Ovary (tissue), 9 donors: Measurements from ENCODE around the gene MYL10. TPM values are rescaled to one million over a fixed set of nuclear protein-coding genes. Genes with fewer than 3 reads are reported as not detected.

ENCODE experiments used
- DNase-seq, 5 donors: peaks; one replicate each; pipeline ENCODE4 v3.0.0-alpha.2; 2019 to 2020
- H3K27ac ChIP-seq, 2 donors: fragments of 200-600 bp; one replicate each; pipeline versions ENCODE4 v1.5.1 to v1.8.0; 2019 to 2022
- H3K27me3 ChIP-seq: fragments of 200-600 bp; one replicate; pipeline ENCODE4 v1.8.0; 2022
- H3K36me3 ChIP-seq: fragments of 200-600 bp; sonication (generic); one replicate; pipeline ENCODE4 v1.5.1; 2019
- H3K4me1 ChIP-seq: one replicate; pipeline ENCODE4 v1.8.1; 2013; ENCODE audit warnings: mild to moderate bottlenecking, moderate library complexity; ENCODE audit not compliant: insufficient read depth
- H3K4me3 ChIP-seq: fragments of 200-600 bp; sonication (generic); one replicate; pipeline ENCODE4 v1.5.1; 2017
- H3K9me3 ChIP-seq, 2 donors: fragments of 200-600 bp in 1 of 2; sonication (generic) in 1 of 2; one replicate each; pipeline versions ENCODE4 v1.5.1 to v1.8.1; 2013 to 2019; ENCODE audit warnings: mild to moderate bottlenecking in 1 of 2, moderate library complexity in 1 of 2
- EP300 ChIP-seq: sonication (generic); formaldehyde crosslinking; IDR thresholded peaks from one replicate; pipeline ENCODE4 v1.6.1; 2017; ENCODE audit warnings: antibody characterized with exemption
- POLR2A ChIP-seq: fragments of 450-650 bp; IDR thresholded peaks from one replicate; pipeline ENCODE4 v1.6.1; 2017; ENCODE audit warnings: antibody characterized with exemption, mild to moderate bottlenecking, moderate library complexity
- WGBS, 3 donors: extraction: QIAGEN DNeasy Blood & Tissue Kit in 1 of 3; methylation state at CpG; one replicate each; pipeline versions ENCODE4 v1.1.5 to v1.1.7; 2013 to 2017; 5-methylcytosine and 5-hydroxymethylcytosine counted together
- intact Hi-C, 4 donors: fragments of 100-400 bp; cut with DNase I; formaldehyde crosslinking; loops; one replicate each; pipeline versions ENCODE4 v1.11.0 to v1.15.1; 2022 to 2023
- polyA plus RNA-seq, 2 donors: library from polyadenylated mRNA; stranded (reverse); fragments of 200-250 nt in 1 of 2; fragments of 350-450 nt in 1 of 2; fragmentation: Illumina TruSeq in 1 of 2; extraction: RNeasy Lipid Tissue Mini Kit (QIAGEN cat#74804) in 1 of 2; gene quantifications; one replicate each; pipeline ENCODE4 v1.2.3, GENCODE V29; 2013 to 2014
- total RNA-seq, 7 donors: library from RNA; depleted of rRNA in 2 of 7; stranded (reverse); fragments of >200 nt in 2 of 7; fragmentation: NEBNext Ultra II Directional in 3 of 7; extraction: Animal tissue kit (Norgen Biotek cat#: 25700) in 3 of 7; gene quantifications; one replicate each; pipeline versions ENCODE4 v1.1.0 to v1.2.4, GENCODE V29; 2016 to 2023
- TF ChIP-seq, protein P1 (sequence below), 3 donors: fragments of 450-650 bp in 2 of 3; fragments of 200-600 bp in 1 of 3; IDR thresholded peaks; one replicate each; pipeline versions ENCODE4 v1.5.1 to v1.8.0; 2016 to 2022; ENCODE audit warnings: antibody characterized with exemption in 3 of 3, mild to moderate bottlenecking in 1 of 3
- donor health status: DM: no; HTN: no; CAD: no; lungs with moderate emphysema.
- donor health status: DM: no; HTN: no; CAD: no.
- donor health status: Bipolar disorder and iron deficiency.
- donor health status: DM: yes; HTN: yes; CAD: no.
- donor health status: DM: no; HTN: no; CAD: no.
- donor health status: DM: yes; HTN: yes; CAD: no.

MYL10 gene
- total and polyA plus RNA-seq, 9 donors, result not detected

DNA sequence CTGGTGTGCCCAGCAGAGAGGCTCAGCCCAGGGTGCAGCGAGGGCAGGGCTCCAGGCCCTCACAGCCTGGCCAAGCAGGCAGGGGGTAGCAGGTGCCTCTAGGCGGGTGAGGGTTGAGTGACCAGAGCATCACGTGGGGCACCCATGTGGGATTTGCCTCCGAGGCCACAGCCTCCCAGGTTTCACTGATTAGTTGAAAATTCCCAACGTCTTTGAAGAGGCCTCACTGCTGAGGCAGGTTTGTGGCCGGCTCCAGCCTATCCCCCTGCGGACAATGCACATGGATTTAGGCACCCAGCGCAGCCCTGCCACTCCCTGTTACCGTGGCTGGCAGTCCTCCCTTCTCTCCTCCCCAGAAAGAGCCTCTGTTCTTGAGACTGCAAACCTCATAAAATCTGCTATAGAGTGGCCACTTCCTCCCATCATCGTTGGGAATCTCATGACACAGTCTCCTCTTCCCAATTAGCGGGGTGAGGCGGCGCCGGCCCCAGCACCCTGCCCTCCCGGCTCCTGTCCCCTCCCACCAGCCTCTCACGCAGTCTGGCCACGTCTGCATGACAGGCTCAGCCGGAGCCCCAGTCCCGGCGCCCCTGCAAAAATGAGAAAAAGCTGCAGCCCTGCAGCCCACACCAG, 10.8 kb downstream of the MYL10 start:
- Histone ChIP-seq H3K36me3 (no peaks in the 10 kb centered on the region), H3K9me3 (no peaks in the 10 kb centered on the region), H3K4me1 (no peaks in the 10 kb centered on the region), H3K4me3 (no peak overlapping the region), H3K27ac (no peak overlapping the region), H3K27me3 (no peaks in the 10 kb centered on the region)
- 67 to 72% (median 69%) methylated on average over 20 of the region's 20 CpGs for WGBS, 3 donors
- DNase-seq, result no peak
- intact Hi-C loops, result no loop called here
- no peak for TF ChIP-seq POLR2A
- TF ChIP-seq, protein P1, sequence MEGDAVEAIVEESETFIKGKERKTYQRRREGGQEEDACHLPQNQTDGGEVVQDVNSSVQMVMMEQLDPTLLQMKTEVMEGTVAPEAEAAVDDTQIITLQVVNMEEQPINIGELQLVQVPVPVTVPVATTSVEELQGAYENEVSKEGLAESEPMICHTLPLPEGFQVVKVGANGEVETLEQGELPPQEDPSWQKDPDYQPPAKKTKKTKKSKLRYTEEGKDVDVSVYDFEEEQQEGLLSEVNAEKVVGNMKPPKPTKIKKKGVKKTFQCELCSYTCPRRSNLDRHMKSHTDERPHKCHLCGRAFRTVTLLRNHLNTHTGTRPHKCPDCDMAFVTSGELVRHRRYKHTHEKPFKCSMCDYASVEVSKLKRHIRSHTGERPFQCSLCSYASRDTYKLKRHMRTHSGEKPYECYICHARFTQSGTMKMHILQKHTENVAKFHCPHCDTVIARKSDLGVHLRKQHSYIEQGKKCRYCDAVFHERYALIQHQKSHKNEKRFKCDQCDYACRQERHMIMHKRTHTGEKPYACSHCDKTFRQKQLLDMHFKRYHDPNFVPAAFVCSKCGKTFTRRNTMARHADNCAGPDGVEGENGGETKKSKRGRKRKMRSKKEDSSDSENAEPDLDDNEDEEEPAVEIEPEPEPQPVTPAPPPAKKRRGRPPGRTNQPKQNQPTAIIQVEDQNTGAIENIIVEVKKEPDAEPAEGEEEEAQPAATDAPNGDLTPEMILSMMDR (IDR thresholded peaks at IDR 0.05), result no peak
- no peak for TF ChIP-seq EP300

DNA sequence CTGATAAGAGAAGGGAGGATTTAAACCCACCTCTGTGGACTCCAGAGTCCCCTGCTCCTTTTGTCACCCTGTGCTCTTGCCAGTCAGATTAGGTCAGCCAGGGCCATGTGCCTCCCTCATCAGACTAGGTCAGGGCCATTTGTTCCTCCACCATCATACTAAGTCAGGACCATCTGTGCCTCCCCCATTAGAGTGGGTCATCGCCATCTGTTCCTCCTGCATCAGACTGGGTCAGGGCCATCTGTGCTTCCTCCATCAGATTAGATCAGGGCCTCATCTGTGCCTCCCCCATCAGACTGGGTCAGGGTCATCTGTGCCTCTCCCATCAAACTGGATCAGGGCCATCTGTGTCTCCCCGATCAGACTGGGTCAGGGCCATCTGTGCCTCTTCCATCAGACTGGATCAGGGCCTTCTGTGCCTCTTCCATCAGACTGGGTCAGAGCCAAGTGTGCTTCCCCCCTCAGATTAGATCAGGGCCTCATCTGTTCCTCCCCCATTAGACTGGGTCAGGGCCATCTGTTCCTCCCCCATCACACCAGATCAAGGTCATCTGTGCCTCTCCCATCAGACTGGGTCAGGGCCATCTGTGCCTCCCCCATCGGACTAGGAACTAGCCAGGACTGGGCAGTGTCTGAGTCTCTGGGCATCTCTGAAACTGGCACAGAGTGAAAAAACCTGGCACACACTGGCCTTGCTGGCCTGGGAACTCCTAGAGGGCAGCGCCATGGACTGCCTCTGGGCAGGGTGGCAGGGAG, 11.5 kb downstream of the MYL10 start:
- H3K4me3 ChIP-seq, result no peak overlapping the region
- H3K36me3 ChIP-seq, result no peaks in the 10 kb centered on the region
- H3K9me3 ChIP-seq, result no peaks in the 10 kb centered on the region
- no peaks in the 10 kb centered on the region for H3K4me1 ChIP-seq
- 77 to 89% (median 80%) methylated on average over 4 of the region's 4 CpGs for whole genome bisulfite sequencing, 3 donors
- no peak for TF ChIP-seq EP300
- TF ChIP-seq, protein P1 (IDR thresholded peaks at IDR 0.05), result no peak
- no peak for TF ChIP-seq POLR2A
- intact Hi-C loops, result no loop called here
- H3K27me3 ChIP-seq, result no peaks in the 10 kb centered on the region
- H3K27ac ChIP-seq, result no peak overlapping the region
- DNase-seq, result no peak

GRCh38 chr7:101615446-101615845, 13.7 kb downstream of the MYL10 start:
- DNase-seq, result no peak
- no peak for TF ChIP-seq EP300
- TF ChIP-seq, protein P1 (IDR thresholded peaks at IDR 0.05), result no peak
- TF ChIP-seq POLR2A, result no peak
- no peaks in the 10 kb centered on the region for H3K9me3 ChIP-seq
- 88 to 91% (median 91%) methylated on average over 8 of the region's 8 CpGs for WGBS, 3 donors
- intact Hi-C loops, result no loop called here
- H3K4me3 ChIP-seq, result no peak overlapping the region
- no peak overlapping the region for H3K27ac ChIP-seq
- H3K4me1 ChIP-seq, result no peaks in the 10 kb centered on the region
- H3K27me3 ChIP-seq, result no peaks in the 10 kb centered on the region
- no peaks in the 10 kb centered on the region for H3K36me3 ChIP-seq

GRCh38 chr7:101614939-101615302, 14.2 kb downstream of the MYL10 start:
- H3K9me3 ChIP-seq, result no peaks in the 10 kb centered on the region
- H3K36me3 ChIP-seq, result no peaks in the 10 kb centered on the region
- no peak for DNase-seq
- no peaks in the 10 kb centered on the region for H3K4me1 ChIP-seq
- H3K27ac ChIP-seq, result no peak overlapping the region
- TF ChIP-seq EP300 (no peak), POLR2A (no peak)
- TF ChIP-seq, protein P1 (IDR thresholded peaks at IDR 0.05), result no peak
- intact Hi-C loops, result no loop called here
- H3K4me3 ChIP-seq, result no peak overlapping the region
- no peaks in the 10 kb centered on the region for H3K27me3 ChIP-seq
- 68 to 78% (median 75%) methylated on average over 9 of the region's 9 CpGs for WGBS, 3 donors
